Body of pancreas (tissue), 4 donors: ENCODE measurements around the gene INSR.

ENCODE experiments used
- CTCF ChIP-seq, 7 experiments: fragments of 450-650 bp in 4 of 7; fragments of 200-600 bp in 3 of 7; sonication (generic) in 3 of 7; IDR thresholded peaks; one replicate each; pipeline ENCODE4 v1.5.1; 2016 to 2019; ENCODE audit warnings: antibody characterized with exemption in 7 of 7
- POLR2A ChIP-seq, 3 donors: fragments of 450-650 bp; IDR thresholded peaks; one replicate each; pipeline ENCODE4 v1.6.1; 2016; ENCODE audit warnings: antibody characterized with exemption in 3 of 3, mild to moderate bottlenecking in 2 of 3

DNA sequence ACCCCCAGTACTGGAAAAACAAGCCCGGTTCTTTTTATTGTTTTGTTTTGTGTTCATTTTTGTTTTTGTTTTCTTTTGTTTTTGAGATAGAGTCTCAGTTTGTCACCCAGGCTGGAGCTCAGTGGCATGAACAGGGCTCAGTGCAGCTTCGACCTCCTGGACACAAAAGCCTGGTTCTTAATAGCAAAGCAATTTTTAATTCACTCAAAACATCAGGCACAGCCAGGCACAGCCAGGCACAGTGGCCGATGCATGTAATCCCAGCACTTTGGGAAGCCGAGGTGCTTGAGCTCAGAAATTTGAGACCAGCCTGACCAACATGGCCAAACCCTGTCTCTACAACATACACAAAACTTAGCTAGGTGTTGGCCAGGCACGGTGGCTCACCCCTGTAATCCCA, 30.7 kb downstream of the INSR start:
- TF ChIP-seq CTCF (IDR thresholded peaks at IDR 0.05) (no peak), POLR2A (IDR thresholded peaks at IDR 0.05) (no peak)
